HG03432 (cell line): ENCODE measurements around the gene DICER1.

Source experiments
- ATAC-seq: cut with Tn5 transposase; IDR thresholded peaks from one replicate; pipeline ENCODE4 v1.9.1; 2021; ENCODE audit warnings: mild to moderate bottlenecking, moderate library complexity; ENCODE audit not compliant: unreplicated experiment

Gene DICER1

DNA sequence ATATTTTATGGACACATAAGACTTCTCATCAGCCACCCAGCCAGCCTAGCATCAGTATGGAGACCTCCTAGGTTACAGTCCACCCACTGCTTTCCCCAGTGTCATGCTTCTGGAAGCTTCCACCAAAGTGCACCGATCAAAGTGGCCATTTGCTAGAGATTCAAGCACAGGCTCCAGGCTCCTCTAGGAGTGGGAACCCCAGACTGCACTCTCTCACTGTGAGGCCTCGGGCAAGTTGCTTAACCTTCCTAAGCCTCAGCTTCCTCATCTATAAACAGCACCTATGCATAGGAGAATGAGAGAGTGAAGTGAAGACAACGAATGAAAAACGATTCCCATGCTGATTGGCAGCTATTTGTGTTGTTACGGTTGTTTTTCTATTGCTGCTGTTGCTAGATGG, 94.4 kb downstream of the DICER1 start:
- no peak for ATAC-seq

DNA sequence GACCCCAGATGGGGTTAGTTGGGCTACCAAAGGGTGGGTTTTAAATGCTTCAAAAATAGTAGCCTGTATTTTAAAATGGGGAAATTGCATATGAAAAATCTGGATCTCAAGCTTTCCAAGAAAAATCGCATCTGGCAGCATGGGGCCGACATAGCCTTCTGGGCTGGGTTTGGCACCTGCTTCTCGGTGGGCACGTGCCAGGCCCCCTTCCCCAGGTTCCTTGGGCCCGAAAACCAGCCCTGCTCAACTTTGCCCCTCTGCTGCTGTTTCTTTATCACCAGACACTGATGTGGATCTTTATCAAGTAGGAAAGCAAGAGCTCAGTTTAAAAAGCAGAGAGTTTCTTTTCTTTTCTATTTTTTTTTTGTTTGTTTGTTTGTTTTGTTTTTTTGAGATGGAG, 95.1 kb downstream of the DICER1 start:
- no peak for ATAC-seq

- ATAC-seq = no peak
These were observed 95.8 kb downstream of the DICER1 start for GRCh38 chr14:95061317-95062093.

DNA sequence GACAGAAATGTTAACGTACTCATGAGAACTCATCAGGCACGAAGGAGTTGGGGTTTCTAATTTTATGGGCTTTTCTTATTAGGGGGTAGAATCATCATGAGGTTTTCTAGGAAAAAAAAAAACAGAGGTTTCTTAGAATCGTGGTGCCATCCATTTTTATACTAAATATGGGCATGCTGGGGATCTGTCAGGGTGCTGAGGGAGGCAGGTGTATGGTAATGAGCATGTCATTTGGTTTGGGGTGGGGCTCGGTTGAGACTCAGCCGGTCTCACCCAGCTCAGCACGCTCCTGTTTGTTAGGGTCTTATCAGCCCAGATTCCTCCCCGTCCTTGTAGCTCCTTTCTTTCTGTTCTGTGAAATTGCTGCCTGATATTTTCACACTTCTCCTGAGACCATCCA, 98.2 kb downstream of the DICER1 start:
- ATAC-seq = no peak

- ATAC-seq = no peak
These were observed 98.8 kb downstream of the DICER1 start for GRCh38 chr14:95058491-95058890.

DNA sequence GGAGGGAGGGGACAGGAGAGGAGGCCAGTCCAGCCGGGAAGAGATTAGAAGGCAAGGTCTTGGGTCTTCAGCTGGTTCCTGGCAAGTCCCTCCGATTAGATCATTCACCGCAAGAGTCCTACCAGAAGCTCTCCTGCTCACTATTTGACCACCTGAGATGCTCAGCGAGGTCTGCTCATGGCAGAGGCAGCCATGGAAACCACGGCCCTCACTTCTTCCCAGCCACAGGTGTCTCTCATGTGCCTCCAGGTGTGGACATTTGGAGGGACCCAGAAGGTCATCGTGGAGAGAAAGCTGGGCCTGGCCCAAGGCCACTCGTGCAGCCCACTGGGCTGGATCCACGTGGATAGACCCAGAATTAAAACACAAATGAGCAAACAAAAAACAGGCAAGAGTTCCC, 99.5 kb downstream of the DICER1 start:
- no peak for ATAC-seq

DNA sequence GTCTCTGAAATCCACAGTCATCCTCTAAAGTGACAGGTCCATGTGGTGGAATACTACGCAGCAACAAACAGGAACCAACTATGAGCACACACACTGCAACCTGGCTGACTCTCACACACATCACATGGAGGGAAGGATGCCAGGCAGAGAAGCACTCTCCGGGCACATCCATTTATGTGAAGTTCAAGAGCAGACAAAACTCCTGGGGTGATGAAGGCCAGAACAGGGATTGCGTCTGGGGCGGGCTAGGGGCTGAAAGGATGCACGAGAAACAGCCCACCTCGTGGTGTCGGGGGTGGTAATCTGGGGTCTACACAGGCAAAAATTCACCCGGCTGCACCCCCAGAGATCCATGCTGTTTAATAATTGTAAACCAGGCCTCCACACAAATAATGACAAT, 100.2 kb downstream of the DICER1 start:
- ATAC-seq = no peak

- ATAC-seq = no peak
These were observed 100.9 kb downstream of the DICER1 start for GRCh38 chr14:95056476-95056875.

- no peak for ATAC-seq
These were observed 102.0 kb downstream of the DICER1 start for GRCh38 chr14:95055318-95055717.

- no peak for ATAC-seq
These were observed 102.7 kb downstream of the DICER1 start for GRCh38 chr14:95054346-95055280.

DNA sequence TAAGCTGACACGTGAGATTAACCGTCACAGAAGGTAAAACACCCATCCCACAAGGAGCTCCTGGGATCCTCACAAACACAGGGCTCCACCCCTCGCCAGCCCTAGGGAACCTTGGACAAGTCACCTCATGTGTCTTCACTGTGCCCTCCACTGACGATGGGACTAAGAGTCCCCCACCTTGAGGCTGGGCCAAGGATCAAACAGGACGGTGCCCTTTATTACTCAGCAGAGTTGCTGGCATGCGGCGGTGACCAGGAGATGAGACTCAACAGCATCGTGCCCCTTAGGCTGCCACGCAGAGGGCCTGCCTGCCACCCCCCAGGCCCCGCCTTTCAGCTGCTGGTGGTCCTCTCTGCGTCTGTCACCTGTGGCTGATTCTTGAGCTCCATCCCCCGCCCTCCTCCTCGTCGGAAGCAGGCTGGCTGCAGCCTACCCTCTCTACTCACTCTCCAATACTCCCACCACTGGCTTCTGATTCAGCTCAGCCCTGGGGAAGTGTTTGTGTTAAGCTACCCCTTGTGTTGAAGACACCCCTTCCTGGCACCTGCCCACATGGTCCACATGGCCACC, 105.2 kb downstream of the DICER1 start:
- no peak for ATAC-seq

DNA sequence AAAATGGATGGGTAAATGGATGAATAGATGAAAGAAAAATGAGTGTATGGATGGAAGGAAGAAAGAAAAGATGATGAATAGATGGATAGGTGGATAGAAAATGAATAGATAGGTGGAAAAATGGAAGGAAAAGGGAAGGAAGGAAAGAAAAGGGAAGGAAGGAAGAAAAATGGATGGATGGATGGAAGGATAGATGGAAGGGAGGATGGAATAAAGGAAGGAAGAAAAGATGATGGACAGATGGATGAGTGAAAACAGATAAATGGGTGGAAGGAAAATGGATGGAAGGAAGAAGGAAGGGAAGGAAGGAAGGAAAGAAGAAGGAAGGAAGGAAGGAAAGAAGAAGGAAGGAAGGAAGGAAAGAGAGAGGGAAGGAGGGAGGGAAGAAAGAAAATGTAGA, 107.4 kb downstream of the DICER1 start:
- ATAC-seq = no peak

DNA sequence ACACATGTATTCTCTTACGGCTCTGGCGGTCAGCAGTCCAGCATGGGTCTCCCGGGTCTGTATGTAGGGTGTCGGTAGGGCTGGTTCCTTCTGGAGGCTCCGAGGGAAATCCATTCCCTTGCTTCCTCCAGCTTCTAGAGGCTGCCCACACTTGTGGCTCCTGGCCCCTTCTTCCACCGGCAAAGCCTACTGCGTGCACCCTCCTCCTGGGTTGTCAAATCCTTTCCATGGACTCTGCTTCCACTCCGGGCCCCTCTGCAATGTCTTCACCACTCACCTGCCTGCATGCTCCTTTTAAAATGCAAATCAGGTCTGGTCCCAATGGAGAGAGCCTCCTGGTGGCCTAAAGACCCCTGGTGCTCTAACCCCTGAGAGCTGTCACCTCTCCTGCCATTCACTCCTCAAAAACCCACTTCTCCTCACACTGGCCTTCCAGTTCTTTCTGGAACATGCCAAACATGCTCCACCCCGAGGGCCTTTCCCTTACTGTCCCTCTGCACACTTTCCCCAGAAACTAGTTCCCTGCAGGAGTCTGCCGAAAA, 108.5 kb downstream of the DICER1 start:
- no peak for ATAC-seq

- no peak for ATAC-seq
These were observed 109.6 kb downstream of the DICER1 start for GRCh38 chr14:95047754-95048153.

DNA sequence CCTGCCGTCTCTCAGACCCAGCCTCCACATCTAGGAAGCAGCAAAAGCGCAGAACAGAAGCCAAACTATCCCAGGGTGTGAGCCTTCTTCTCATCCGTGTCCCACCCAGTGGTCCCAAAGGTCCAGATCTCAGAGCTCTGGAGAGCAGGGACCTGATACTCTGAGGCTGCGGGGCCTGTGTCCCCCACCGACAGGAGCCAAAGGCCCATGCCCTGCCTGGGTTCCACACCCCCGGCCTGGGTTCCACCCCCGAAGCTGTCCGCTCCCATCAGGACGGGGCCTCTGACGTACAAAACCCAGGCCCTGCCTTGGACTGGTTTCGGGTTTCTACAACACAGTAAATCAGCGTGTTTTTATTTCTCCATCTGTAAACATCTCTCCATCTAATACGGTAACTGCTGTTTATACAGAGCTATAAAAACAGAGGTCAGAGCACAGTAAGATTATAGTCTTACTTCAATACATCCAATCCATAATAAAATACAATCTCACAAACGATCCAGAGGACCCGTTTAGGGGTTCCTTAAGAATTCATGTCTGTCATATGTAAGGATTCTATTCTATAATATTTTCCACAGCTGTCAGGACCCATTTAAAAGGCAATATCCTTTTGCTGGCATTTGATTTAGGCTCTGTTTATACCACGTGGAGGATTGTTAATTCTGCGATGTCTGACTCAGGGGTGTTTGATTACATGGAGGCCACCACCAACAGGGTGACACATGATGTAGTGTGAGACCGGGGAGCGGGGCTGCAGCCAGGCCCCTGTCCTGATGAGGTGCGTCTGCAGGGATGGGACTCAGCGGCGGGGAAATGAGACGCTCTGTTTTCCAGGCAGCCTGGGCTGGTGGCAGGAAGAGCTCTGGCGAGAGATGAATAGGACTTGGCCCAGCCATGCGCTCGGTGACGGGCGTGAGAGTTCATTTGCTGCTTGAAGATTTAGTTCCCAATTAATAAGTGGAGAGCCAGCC, 110.3 kb downstream of the DICER1 start:
- no peak for ATAC-seq

- ATAC-seq = no peak
These were observed 111.4 kb downstream of the DICER1 start for GRCh38 chr14:95045836-95046430.

- ATAC-seq = no peak
These were observed 112.1 kb downstream of the DICER1 start for GRCh38 chr14:95045106-95045701.

DNA sequence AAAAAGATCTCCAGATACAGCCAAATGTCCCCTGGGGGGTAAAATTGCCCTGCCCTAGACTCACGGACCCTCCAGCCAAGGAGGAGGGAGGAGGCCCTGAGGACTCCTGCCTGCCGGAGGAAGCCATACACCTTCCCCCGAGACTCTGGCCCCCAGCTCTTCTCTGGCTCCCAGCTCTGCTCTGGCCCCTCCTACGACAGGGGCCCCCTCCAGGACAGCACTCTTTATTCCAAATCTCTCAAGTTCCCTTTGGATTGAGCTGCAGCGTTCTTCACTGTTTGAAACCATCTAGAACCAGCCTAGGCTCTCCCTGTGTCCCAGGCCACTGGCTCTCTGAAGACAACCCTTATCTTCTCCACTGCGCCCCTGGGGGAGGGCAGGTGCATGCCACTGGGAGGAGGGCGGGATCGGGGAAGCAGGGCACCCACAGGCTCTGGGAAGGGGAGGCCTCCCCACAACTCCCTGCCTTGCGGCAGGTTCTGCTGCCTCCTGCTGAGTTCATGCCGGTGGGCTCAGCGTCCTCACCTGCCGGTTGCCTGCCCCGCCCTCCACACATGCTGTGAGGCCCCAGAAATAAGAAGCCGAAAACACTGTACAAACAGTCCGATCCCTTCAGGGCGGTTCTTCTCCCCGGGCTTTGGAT, 112.7 kb downstream of the DICER1 start:
- no peak for ATAC-seq
